A673 (cell line): Measurements from ENCODE around the gene BTG4.

ENCODE experiments used
- CTCF ChIP-seq: fragments of 300-800, 200-600 bp; sonication (generic); conservative IDR thresholded peaks from 2 replicates; pipeline ENCODE4 v1.5.1; 2017; ENCODE audit warnings: low read depth, mild to moderate bottlenecking, antibody characterized with exemption, low read length, moderate library complexity, mixed read lengths
- EZH2 ChIP-seq: fragments of 200-600 bp; sonication (generic); IDR thresholded peaks from 2 replicates; pipeline ENCODE4 v1.6.1; 2017; ENCODE audit warnings: borderline replicate concordance, low read depth, mild to moderate bottlenecking, mixed read lengths, antibody characterized with exemption, low read length; ENCODE audit not compliant: poor library complexity, severe bottlenecking

GRCh38 chr11:111513240-111513605 lies 1.0 kb upstream of the BTG4 start:
- TF ChIP-seq CTCF (no peak), EZH2 (no peak)
